OCI-LY7 (cell line): ENCODE results near the gene CORO2A. TPM values are rescaled to one million over a fixed set of nuclear protein-coding genes. Genes with fewer than 3 reads are reported as not detected.

ENCODE experiments used
- BruUV-seq: library from RNA; stranded (reverse); fragments of 400-500 nt; replicated peaks from 2 replicates; lab custom pipeline; 2021; lab: Mats Ljungman, UMichigan
- CTCF ChIA-PET: fragments of 300-600 bp; sonication (Branson Sonifier 250); formaldehyde crosslinking; loops from one replicate; lab custom pipeline; 2022; ENCODE audit warnings: antibody characterized with exemption; ENCODE audit not compliant: unreplicated experiment; lab: Charles Lee
- POLR2A ChIA-PET: fragments of 300-600 bp; sonication (Branson Sonifier 250); formaldehyde crosslinking; loops from one replicate; lab custom pipeline; 2022; ENCODE audit warnings: antibody characterized with exemption; lab: Charles Lee
- DNase-seq: peaks from one replicate; pipeline ENCODE4 v3.0.0-alpha.2; 2015; ENCODE audit warnings: low spot score
- H2AFZ ChIP-seq: fragments of 200-600 bp; sonication (generic), shearing (Covaris generic); 2 replicates; pipeline ENCODE4 v1.6.1; 2014; ENCODE audit warnings: mild to moderate bottlenecking, antibody characterized with exemption, low read length, moderate library complexity
- H3K27ac ChIP-seq: fragments of 200-600 bp; sonication (generic); 2 replicates; pipeline ENCODE4 v1.5.1; 2014; ENCODE audit warnings: mixed run types, low read depth, mild to moderate bottlenecking, moderate library complexity, low read length, inconsistent platforms; ENCODE audit not compliant: poor library complexity, severe bottlenecking
- H3K36me3 ChIP-seq: fragments of 200-600 bp; sonication (generic); 2 replicates; pipeline ENCODE4 v1.6.1; 2014; ENCODE audit warnings: mild to moderate bottlenecking, antibody characterized with exemption, low read length, moderate library complexity, mixed read lengths; ENCODE audit not compliant: insufficient read depth
- H3K4me1 ChIP-seq: fragments of 200-600 bp; sonication (generic); 2 replicates; pipeline ENCODE4 v1.5.1; 2014; ENCODE audit warnings: mild to moderate bottlenecking, low read length; ENCODE audit not compliant: insufficient read depth, poor library complexity, severe bottlenecking
- H3K4me2 ChIP-seq: fragments of 200-600 bp; sonication (generic); 2 replicates; pipeline ENCODE4 v1.6.1; 2014; ENCODE audit warnings: mild to moderate bottlenecking, low read length
- H3K4me3 ChIP-seq: fragments of 200-600 bp; sonication (generic); 2 replicates; pipeline ENCODE4 v1.5.1; 2014; ENCODE audit warnings: mild to moderate bottlenecking, low read depth, low read length; ENCODE audit not compliant: poor library complexity, severe bottlenecking
- H3K79me2 ChIP-seq: fragments of 200-600 bp; sonication (generic); 2 replicates; pipeline ENCODE4 v1.6.1; 2016; ENCODE audit warnings: low read depth, mild to moderate bottlenecking, low read length, moderate library complexity, mixed read lengths; ENCODE audit not compliant: insufficient read depth
- H3K9me2 ChIP-seq: fragments of 200-600 bp; sonication (generic); 2 replicates; pipeline ENCODE4 v1.6.1; 2016; ENCODE audit warnings: mild to moderate bottlenecking, low read length, mixed read lengths; ENCODE audit not compliant: insufficient read depth
- H3K9me3 ChIP-seq: fragments of 200-600 bp; sonication (generic); 2 replicates; pipeline ENCODE4 v1.6.1; 2014; ENCODE audit warnings: mild to moderate bottlenecking, mixed run types, low read length, mixed read lengths
- H4K20me1 ChIP-seq: fragments of 200-600 bp; sonication (generic); 2 replicates; pipeline ENCODE4 v1.6.1; 2014; ENCODE audit warnings: mild to moderate bottlenecking, antibody characterized with exemption, low read length, moderate library complexity, mixed read lengths; ENCODE audit not compliant: insufficient read depth
- CTCF ChIP-seq: fragments of 200-600 bp; sonication (generic); conservative IDR thresholded peaks from 2 replicates; pipeline ENCODE4 v1.5.1; 2014; ENCODE audit warnings: mild to moderate bottlenecking, antibody characterized with exemption, low read length, moderate library complexity, mixed read lengths
- EZH2phosphoT487 ChIP-seq: fragments of 200-600 bp; sonication (generic); IDR thresholded peaks from 2 replicates; pipeline ENCODE4 v1.6.1; 2018; ENCODE audit warnings: low read depth, borderline replicate concordance, mild to moderate bottlenecking, mixed run types, antibody characterized with exemption, low read length, moderate library complexity, mixed read lengths
- intact Hi-C: fragments of 100-400 bp; cut with micrococcal nuclease; formaldehyde crosslinking; loops from one replicate; pipeline ENCODE4 v1.10.0; 2022; ENCODE audit not compliant: unreplicated experiment
- total RNA-seq, 2 experiments: library from RNA; depleted of rRNA in 1 of 2; stranded (reverse); fragments of >200 nt in 1 of 2; shearing (Covaris generic) in 1 of 2; gene quantifications; 2 replicates each; pipeline ENCODE4 v1.2.3, GENCODE V29; 2014 to 2022

The CORO2A gene
- total RNA-seq, 2 experiments from 2014 or later = 1.8 to 3.9 TPM

DNA sequence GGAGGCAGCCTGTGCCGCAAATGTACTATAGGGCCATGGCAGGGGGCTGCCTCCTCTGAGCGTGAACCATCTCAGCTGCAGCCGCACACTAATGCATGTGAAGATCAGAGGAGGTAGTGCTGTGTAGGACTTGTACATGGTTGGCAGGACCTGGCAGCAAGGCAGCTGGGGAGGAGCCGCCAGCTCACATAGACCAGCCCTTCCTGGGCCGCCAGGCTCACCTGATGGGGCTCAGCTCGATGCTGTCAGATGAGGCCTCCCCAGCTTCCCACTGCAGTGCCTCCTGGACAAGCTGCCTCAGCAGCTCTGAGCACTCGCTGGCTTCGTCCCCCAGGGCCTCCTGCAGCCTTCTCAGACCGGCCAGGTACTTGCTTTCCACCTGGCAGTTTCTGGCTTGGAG is 18.0 kb upstream of the CORO2A start:
- Histone ChIP-seq H3K9me3 (no peaks in the 10 kb centered on the region), H3K27ac (no peak overlapping the region), H3K4me2 (no peak overlapping the region), H3K4me1 (peaks cover 13% of the 10 kb centered on the region), H3K4me3 (no peak overlapping the region), H2AFZ (no peak overlapping the region), H3K36me3 (no peaks in the 10 kb centered on the region), H3K79me2 (no peaks in the 10 kb centered on the region), H3K9me2 (no peaks in the 10 kb centered on the region), H4K20me1 (no peaks in the 10 kb centered on the region)
- BruUV-seq = no TSS peak
- no peak for TF ChIP-seq EZH2phosphoT487
- no peak for TF ChIP-seq CTCF
- POLR2A ChIA-PET = interaction anchor here (0.6 to 0.8 kb wide), 2 partner anchors 45 to 1554 kb away, joined by 3 read pairs; partner anchors contain the start of gene TBC1D2
- no peak for DNase-seq
- CTCF ChIA-PET = interaction anchor here (0.8 kb wide), 1 partner anchor 108 kb away, joined by 3 read pairs; no protein-coding TSS in a partner anchor
- intact Hi-C loops = no loop called here

- H3K36me3 ChIP-seq = no peaks in the 10 kb centered on the region
- POLR2A ChIA-PET = interaction anchor here (0.7 to 1.2 kb wide), 3 partner anchors 47 to 344 kb away, joined by 4 to 9 read pairs (median 5); no protein-coding TSS in a partner anchor
These were observed 17.1 kb upstream of the CORO2A start for GRCh38 chr9:98209530-98209929.

More at GRCh38 chr9:98209530-98209929, 17.1 kb upstream of the CORO2A start:
- Histone ChIP-seq H3K79me2 (no peaks in the 10 kb centered on the region), H4K20me1 (no peaks in the 10 kb centered on the region), H3K4me1 (peaks cover 13% of the 10 kb centered on the region), H3K4me3 (no peak overlapping the region), H3K9me2 (no peaks in the 10 kb centered on the region), H3K4me2 (no peak overlapping the region), H3K27ac (no peak overlapping the region), H2AFZ (no peak overlapping the region), H3K9me3 (no peaks in the 10 kb centered on the region)
- BruUV-seq = no TSS peak
- intact Hi-C loops = no loop called here
- TF ChIP-seq CTCF (no peak), EZH2phosphoT487 (no peak)
- CTCF ChIA-PET = no interaction called here
- no peak for DNase-seq
